HFFc6 (cell line): ENCODE measurements around the gene CBLN4. TPM values are rescaled to one million over a fixed set of nuclear protein-coding genes. Genes with fewer than 3 reads are reported as not detected.

Source experiments
- DNase-seq: peaks from one replicate; pipeline ENCODE4 v3.0.0-alpha.2; 2018
- H3K27ac Mint-ChIP-seq: 2 replicates; pipeline ENCODE4 v1.8.0; 2020; ENCODE audit warnings: mild to moderate bottlenecking, mixed read lengths
- H3K27me3 Mint-ChIP-seq: 2 replicates; pipeline ENCODE4 v1.8.0; 2021; ENCODE audit warnings: mild to moderate bottlenecking, moderate library complexity, mixed read lengths; ENCODE audit not compliant: insufficient read depth
- H3K36me3 Mint-ChIP-seq: 2 replicates; pipeline ENCODE4 v1.8.0; 2021; ENCODE audit warnings: low read depth, mixed read lengths
- H3K4me1 Mint-ChIP-seq: 2 replicates; pipeline ENCODE4 v1.8.0; 2020; ENCODE audit warnings: low read depth, mixed read lengths
- H3K4me3 Mint-ChIP-seq: 2 replicates; pipeline ENCODE4 v1.8.0; 2020; ENCODE audit warnings: mild to moderate bottlenecking, moderate library complexity, mixed read lengths
- H3K9me3 Mint-ChIP-seq: 2 replicates; pipeline ENCODE4 v1.8.0; 2020; ENCODE audit warnings: mild to moderate bottlenecking, mixed read lengths
- CTCF ChIP-seq: fragments of 200-600 bp; sonication (generic); IDR thresholded peaks from 2 replicates; pipeline ENCODE4 v1.5.0; 2021; ENCODE audit warnings: antibody characterized with exemption, mild to moderate bottlenecking
- total RNA-seq, 6 experiments: library from RNA; stranded (reverse); fragmentation: NEBNext Ultra II Directional; extraction: Animal tissue kit (Norgen Biotek cat#: 25700); gene quantifications; 2 replicates in 1 of 6; 3 replicates in 5 of 6; pipeline ENCODE4 v1.2.3, GENCODE V29; 2021

Gene CBLN4
- total RNA-seq, 6 experiments from 2014 or later: not detected

- Mint-ChIP-seq H3K36me3 (no peaks in the 10 kb centered on the region), H3K4me3 (no peak overlapping the region), H3K27ac (no peak overlapping the region), H3K9me3 (peaks cover 31% of the 10 kb centered on the region), H3K4me1 (no peaks in the 10 kb centered on the region), H3K27me3 (no peaks in the 10 kb centered on the region; the same call in 1 of the 2 replicates)
- no peak for DNase-seq
- no peak for TF ChIP-seq CTCF
Observed at GRCh38 chr20:56001890-56002289, 3.4 kb downstream of the CBLN4 start.

- H3K4me3 Mint-ChIP-seq: no peak overlapping the region
- no peaks in the 10 kb centered on the region; the same call in 1 of the 2 replicates for H3K27me3 Mint-ChIP-seq
- peaks cover 28% of the 10 kb centered on the region for H3K9me3 Mint-ChIP-seq
- DNase-seq: no peak
- TF ChIP-seq CTCF: no peak
- no peaks in the 10 kb centered on the region for H3K4me1 Mint-ChIP-seq
- H3K27ac Mint-ChIP-seq: no peak overlapping the region
- no peaks in the 10 kb centered on the region for H3K36me3 Mint-ChIP-seq
Observed at GRCh38 chr20:56001106-56001785, 4.1 kb downstream of the CBLN4 start.

- no peaks in the 10 kb centered on the region; the same call in 1 of the 2 replicates for H3K27me3 Mint-ChIP-seq
- TF ChIP-seq CTCF: no peak
- H3K36me3 Mint-ChIP-seq: no peaks in the 10 kb centered on the region
- no peak overlapping the region for H3K27ac Mint-ChIP-seq
- no peaks in the 10 kb centered on the region for H3K4me1 Mint-ChIP-seq
- no peak overlapping the region for H3K4me3 Mint-ChIP-seq
- H3K9me3 Mint-ChIP-seq: peaks cover 75% of the 10 kb centered on the region
- DNase-seq: no peak
Observed at GRCh38 chr20:55978550-55978949, 26.8 kb downstream of the CBLN4 start.

GRCh38 chr20:55977690-55978459 lies 27.4 kb downstream of the CBLN4 start:
- Mint-ChIP-seq H3K27ac (no peak overlapping the region), H3K4me3 (no peak overlapping the region), H3K9me3 (peaks cover 75% of the 10 kb centered on the region), H3K4me1 (no peaks in the 10 kb centered on the region), H3K36me3 (no peaks in the 10 kb centered on the region), H3K27me3 (no peaks in the 10 kb centered on the region; the same call in 1 of the 2 replicates)
- no peak for DNase-seq
- no peak for TF ChIP-seq CTCF

GRCh38 chr20:55974491-55975202 lies 30.7 kb downstream of the CBLN4 start:
- no peak for TF ChIP-seq CTCF
- DNase-seq: no peak
- Mint-ChIP-seq H3K4me1 (no peaks in the 10 kb centered on the region), H3K27me3 (no peaks in the 10 kb centered on the region), H3K4me3 (no peak overlapping the region), H3K36me3 (peaks cover 9% of the 10 kb centered on the region; the same call in 1 of the 2 replicates), H3K9me3 (peaks cover 69% of the 10 kb centered on the region), H3K27ac (no peak overlapping the region)
